Measurements from ENCODE around the gene CS. TPM values are rescaled to one million over a fixed set of nuclear protein-coding genes. Genes with fewer than 3 reads are reported as not detected.

Gene CS
- total RNA-seq, 1 experiment from 2014 or later = 250 TPM

- H3K9ac ChIP-seq (ENCODE audit: extremely low read depth, insufficient read length, low read length) = no peak overlapping the region
- H2AFZ ChIP-seq (ENCODE audit: low read length) = no peak overlapping the region
- H3K9me3 Mint-ChIP-seq = no peaks in the 10 kb centered on the region; a peak in 1 of 5 replicates
- no peaks in the 10 kb centered on the region for H3K79me2 ChIP-seq (ENCODE audit: insufficient read depth, low read length)
- H3K23me2 ChIP-seq (ENCODE audit: insufficient read length, low read depth, low read length, poor library complexity, severe bottlenecking) = peaks cover under 1% of the 10 kb centered on the region
- no peak overlapping the region for H4K5ac ChIP-seq (ENCODE audit: insufficient read length, low read depth, low read length)
- H3K9me3 ChIP-seq (ENCODE audit: control insufficient read depth, low read depth, low read length) = no peaks in the 10 kb centered on the region
- H2BK15ac ChIP-seq (ENCODE audit: low read depth, low read length) = no peak overlapping the region
- H2BK120ac ChIP-seq (ENCODE audit: low read depth, low read length, poor library complexity, severe bottlenecking) = no peak overlapping the region
- no peak overlapping the region for H3K4me3 Mint-ChIP-seq
- H3K27me3 ChIP-seq (ENCODE audit: insufficient read depth, low read length) = no peaks in the 10 kb centered on the region
- no peak overlapping the region for H3T11ph ChIP-seq (ENCODE audit: low read length)
- no CpG with 5 or more reads among the region's 5 CpGs for WGBS (ENCODE audit: extremely low coverage, insufficient read length, low lambda C conversion rate)
- H4K20me1 ChIP-seq (ENCODE audit: control insufficient read depth, insufficient read depth, insufficient read length) = no peaks in the 10 kb centered on the region
- no peak overlapping the region for H3K14ac ChIP-seq (ENCODE audit: insufficient read depth, low read length)
- peaks cover 17 to 20% of the 10 kb centered on the region in 2 experiments for H3K4me1 Mint-ChIP-seq
- H3K23ac ChIP-seq (ENCODE audit: insufficient read length, low read depth, low read length) = no peak overlapping the region
- H2BK20ac ChIP-seq (ENCODE audit: low read depth, low read length, poor library complexity, severe bottlenecking) = no peak overlapping the region
- H2BK5ac ChIP-seq (ENCODE audit: insufficient read length, low read length) = no peak overlapping the region
- H2BK12ac ChIP-seq (ENCODE audit: insufficient read length, low read depth, low read length) = no peak overlapping the region
- H3K4ac ChIP-seq (ENCODE audit: low read depth, low read length) = no peak overlapping the region
- H3K4me1 ChIP-seq (ENCODE audit: insufficient read depth, low read length) = no peaks in the 10 kb centered on the region
- no peak overlapping the region for H3K27ac ChIP-seq (ENCODE audit: insufficient read length, low read depth, low read length)
- no peak for TF ChIP-seq CTCF (conservative IDR thresholded peaks at IDR 0.05)
- no peak overlapping the region for H3K27ac Mint-ChIP-seq
- H3K56ac ChIP-seq (ENCODE audit: insufficient read length, low read depth, low read length) = no peak overlapping the region
- H3K79me1 ChIP-seq (ENCODE audit: insufficient read depth, low read depth, low read length, poor library complexity, severe bottlenecking) = no peaks in the 10 kb centered on the region
- H4K91ac ChIP-seq (ENCODE audit: insufficient read length, low read depth, low read length) = no peak overlapping the region
- no peak overlapping the region for H2AK5ac ChIP-seq (ENCODE audit: insufficient read length, low read length)
- no peak overlapping the region for H3K4me2 ChIP-seq (ENCODE audit: insufficient read depth, insufficient read length, low read length)
- peaks cover 2% of the 10 kb centered on the region; the same call in 1 of the 2 replicates for H3K27me3 Mint-ChIP-seq (ENCODE audit: low read depth)
- H3K36me3 Mint-ChIP-seq (ENCODE audit: insufficient read depth in 1 of 3, low read depth in 3 of 3) = 0 out of 7 replicates have a peak, but pooled peaks cover 0 to 2% (median under 1%) of the 10 kb centered on the region in 3 experiments
- DNase-seq = no peak
- no peak overlapping the region for H3K18ac ChIP-seq (ENCODE audit: insufficient read length, low read depth, low read length)
- no peak overlapping the region for H4K8ac ChIP-seq (replicated peaks; ENCODE audit: insufficient read length, low read depth, low read length)
Observed at GRCh38 chr12:56261503-56262232, 38.5 kb downstream of the CS start.

All from H9 (cell line).